ENCODE results near the gene OMG.
"Not testable (repeated sequence)": the region's sequence is repeated elsewhere in the genome, so short reads cannot be mapped to it uniquely, and the experiment has no call there.

OMG gene

GRCh38 chr17:31294231-31294630 is 2.8 kb downstream of the OMG start:
- Mint-ChIP-seq H3K27me3 (no peaks in the 10 kb centered on the region), H3K9me3 (no peaks in the 10 kb centered on the region), H3K4me1 (peaks cover 3% of the 10 kb centered on the region), H3K4me3 (no peak overlapping the region), H3K36me3 (no peaks in the 10 kb centered on the region), H3K27ac (no peak overlapping the region)
- ATAC-seq (ENCODE audit: low read depth) (no peak), DNase-seq (ENCODE audit: low spot score in 2 of 2) (no peak)

GRCh38 chr17:31293581-31293980 is 3.5 kb downstream of the OMG start:
- Mint-ChIP-seq H3K4me1 (peaks cover 3% of the 10 kb centered on the region), H3K27me3 (no peaks in the 10 kb centered on the region), H3K27ac (no peak overlapping the region), H3K4me3 (no peak overlapping the region), H3K9me3 (no peaks in the 10 kb centered on the region), H3K36me3 (no peaks in the 10 kb centered on the region)
- ATAC-seq (ENCODE audit: low read depth) (no peak), DNase-seq (ENCODE audit: low spot score in 2 of 2) (no peak)

GRCh38 chr17:31291820-31292219 is 5.2 kb downstream of the OMG start:
- Mint-ChIP-seq H3K4me3 (no peak overlapping the region), H3K36me3 (no peaks in the 10 kb centered on the region)
- ATAC-seq (ENCODE audit: low read depth), result no peak

GRCh38 chr17:31289790-31290189 is 7.2 kb downstream of the OMG start:
- no peak for DNase-seq (ENCODE audit: low spot score in 2 of 2)
- no peak for ATAC-seq (ENCODE audit: low read depth)
- no peaks in the 10 kb centered on the region for H3K36me3 Mint-ChIP-seq
- peaks cover 3% of the 10 kb centered on the region for H3K4me1 Mint-ChIP-seq
- H3K27ac Mint-ChIP-seq, result no peak overlapping the region
- H3K4me3 Mint-ChIP-seq, result no peak overlapping the region
- H3K9me3 Mint-ChIP-seq, result no peaks in the 10 kb centered on the region
- no peaks in the 10 kb centered on the region for H3K27me3 Mint-ChIP-seq

More at GRCh38 chr17:31291820-31292219, 5.2 kb downstream of the OMG start:
- DNase-seq (ENCODE audit: low spot score in 2 of 2), result no peak
- Mint-ChIP-seq H3K4me1 (peaks cover 3% of the 10 kb centered on the region), H3K9me3 (no peaks in the 10 kb centered on the region), H3K27me3 (no peaks in the 10 kb centered on the region), H3K27ac (no peak overlapping the region)

GRCh38 chr17:31287932-31288331 is 9.1 kb downstream of the OMG start:
- H3K27me3 Mint-ChIP-seq, H3K27ac Mint-ChIP-seq: not testable (repeated sequence)

GRCh38 chr17:31286587-31286986 is 10.5 kb downstream of the OMG start:
- Mint-ChIP-seq H3K9me3 (no peaks in the 10 kb centered on the region), H3K27ac (no peak overlapping the region), H3K4me1 (peaks cover 3% of the 10 kb centered on the region), H3K36me3 (no peaks in the 10 kb centered on the region), H3K27me3 (no peaks in the 10 kb centered on the region), H3K4me3 (no peak overlapping the region)
- no peak for ATAC-seq (ENCODE audit: low read depth)
- no peak for DNase-seq (ENCODE audit: low spot score in 2 of 2)

More at GRCh38 chr17:31287932-31288331, 9.1 kb downstream of the OMG start:
- H3K9me3 Mint-ChIP-seq; H3K4me1 Mint-ChIP-seq; ATAC-seq (ENCODE audit: low read depth); H3K36me3 Mint-ChIP-seq; H3K4me3 Mint-ChIP-seq; DNase-seq (ENCODE audit: low spot score in 2 of 2): not testable (repeated sequence)

- no peak for DNase-seq (ENCODE audit: low spot score in 2 of 2)
- no peaks in the 10 kb centered on the region for H3K9me3 Mint-ChIP-seq
- no peaks in the 10 kb centered on the region for H3K4me1 Mint-ChIP-seq
- no peak overlapping the region for H3K27ac Mint-ChIP-seq
- ATAC-seq (ENCODE audit: low read depth), result no peak
- no peak overlapping the region for H3K4me3 Mint-ChIP-seq
- H3K27me3 Mint-ChIP-seq, result no peaks in the 10 kb centered on the region
- H3K36me3 Mint-ChIP-seq, result no peaks in the 10 kb centered on the region
These were observed 13.2 kb downstream of the OMG start for GRCh38 chr17:31283841-31284240.

- Mint-ChIP-seq H3K36me3 (peaks cover 4% of the 10 kb centered on the region), H3K9me3 (no peaks in the 10 kb centered on the region), H3K27ac (no peak overlapping the region), H3K4me1 (no peaks in the 10 kb centered on the region), H3K4me3 (no peak overlapping the region), H3K27me3 (no peaks in the 10 kb centered on the region)
- ATAC-seq (ENCODE audit: low read depth) (no peak), DNase-seq (ENCODE audit: low spot score in 2 of 2) (no peak)
These were observed 16.0 kb downstream of the OMG start for GRCh38 chr17:31281061-31281460.

GRCh38 chr17:31279401-31279800 is 17.6 kb downstream of the OMG start:
- ATAC-seq (ENCODE audit: low read depth), result no peak

GRCh38 chr17:31275116-31275515 is 21.9 kb downstream of the OMG start:
- DNase-seq (ENCODE audit: low spot score in 2 of 2) (no peak), ATAC-seq (ENCODE audit: low read depth) (no peak)
- H3K27ac Mint-ChIP-seq, result no peak overlapping the region
- no peaks in the 10 kb centered on the region for H3K9me3 Mint-ChIP-seq
- peaks cover 6% of the 10 kb centered on the region for H3K36me3 Mint-ChIP-seq
- no peak overlapping the region for H3K4me3 Mint-ChIP-seq
- no peaks in the 10 kb centered on the region for H3K4me1 Mint-ChIP-seq
- H3K27me3 Mint-ChIP-seq, result no peaks in the 10 kb centered on the region

More at GRCh38 chr17:31279401-31279800, 17.6 kb downstream of the OMG start:
- Mint-ChIP-seq H3K9me3 (no peaks in the 10 kb centered on the region), H3K27me3 (no peaks in the 10 kb centered on the region), H3K36me3 (peaks cover 4% of the 10 kb centered on the region), H3K4me1 (no peaks in the 10 kb centered on the region), H3K4me3 (no peak overlapping the region), H3K27ac (no peak overlapping the region)
- no peak for DNase-seq (ENCODE audit: low spot score in 2 of 2)

GRCh38 chr17:31274252-31274651 is 22.8 kb downstream of the OMG start:
- Mint-ChIP-seq H3K4me1 (no peaks in the 10 kb centered on the region), H3K4me3 (no peak overlapping the region), H3K27ac (no peak overlapping the region), H3K36me3 (peaks cover 6% of the 10 kb centered on the region), H3K9me3 (no peaks in the 10 kb centered on the region), H3K27me3 (no peaks in the 10 kb centered on the region)
- ATAC-seq (ENCODE audit: low read depth) (no peak), DNase-seq (ENCODE audit: low spot score in 2 of 2) (no peak)

GRCh38 chr17:31273516-31273915 is 23.5 kb downstream of the OMG start:
- no peaks in the 10 kb centered on the region for H3K4me1 Mint-ChIP-seq

GRCh38 chr17:31272803-31273202 is 24.2 kb downstream of the OMG start:
- no peaks in the 10 kb centered on the region for H3K9me3 Mint-ChIP-seq
- no peak overlapping the region for H3K4me3 Mint-ChIP-seq
- H3K4me1 Mint-ChIP-seq, result no peaks in the 10 kb centered on the region
- ATAC-seq (ENCODE audit: low read depth), result no peak
- no peak for DNase-seq (ENCODE audit: low spot score in 2 of 2)
- H3K27ac Mint-ChIP-seq, result no peak overlapping the region
- H3K27me3 Mint-ChIP-seq, result no peaks in the 10 kb centered on the region
- peaks cover 9% of the 10 kb centered on the region for H3K36me3 Mint-ChIP-seq

More at GRCh38 chr17:31273516-31273915, 23.5 kb downstream of the OMG start:
- no peaks in the 10 kb centered on the region for H3K9me3 Mint-ChIP-seq
- ATAC-seq (ENCODE audit: low read depth), result no peak
- H3K27ac Mint-ChIP-seq, result no peak overlapping the region
- H3K27me3 Mint-ChIP-seq, result no peaks in the 10 kb centered on the region
- no peak for DNase-seq (ENCODE audit: low spot score in 2 of 2)
- peaks cover 10% of the 10 kb centered on the region for H3K36me3 Mint-ChIP-seq
- H3K4me3 Mint-ChIP-seq, result no peak overlapping the region

GRCh38 chr17:31272236-31272635 is 24.8 kb downstream of the OMG start:
- Mint-ChIP-seq H3K27me3 (no peaks in the 10 kb centered on the region), H3K36me3 (peaks cover 6% of the 10 kb centered on the region), H3K4me1 (no peaks in the 10 kb centered on the region), H3K9me3 (no peaks in the 10 kb centered on the region), H3K27ac (no peak overlapping the region), H3K4me3 (no peak overlapping the region)
- ATAC-seq (ENCODE audit: low read depth), result no peak
- DNase-seq (ENCODE audit: low spot score in 2 of 2), result no peak

- Mint-ChIP-seq H3K27me3 (no peaks in the 10 kb centered on the region), H3K4me3 (no peak overlapping the region), H3K9me3 (no peaks in the 10 kb centered on the region), H3K4me1 (peaks cover 7% of the 10 kb centered on the region), H3K36me3 (peaks cover 11% of the 10 kb centered on the region), H3K27ac (no peak overlapping the region)
- no peak for ATAC-seq (ENCODE audit: low read depth)
- no peak for DNase-seq (ENCODE audit: low spot score in 2 of 2)
These were observed 27.5 kb downstream of the OMG start for GRCh38 chr17:31269578-31269983.
